ENCODE measurements around the gene CA11.
A peak's percentile ranks its signal among the peaks of the same experiment; 100 is the strongest.
"Not testable (repeated sequence)": the region's sequence is repeated elsewhere in the genome, so short reads cannot be mapped to it uniquely, and the experiment has no call there.

CA11 gene

GRCh38 chr19:48641850-48642249 is 4.1 kb downstream of the CA11 start:
- no peak for DNase-seq (ENCODE audit: low read depth)

- DNase-seq (ENCODE audit: low read depth), result no peak
Observed at GRCh38 chr19:48639483-48640375, 6.3 kb downstream of the CA11 start.

- no peak for DNase-seq (ENCODE audit: low read depth)
Observed at GRCh38 chr19:48638831-48639381, 7.1 kb downstream of the CA11 start.

GRCh38 chr19:48637948-48638830 is 7.8 kb downstream of the CA11 start:
- DNase-seq (ENCODE audit: low read depth), result peak; percentile 94

GRCh38 chr19:48637449-48637947 is 8.5 kb downstream of the CA11 start:
- peak; percentile 98 for DNase-seq (ENCODE audit: low read depth)

- DNase-seq (ENCODE audit: low read depth), result no peak
Observed at GRCh38 chr19:48636859-48637448, 9.0 kb downstream of the CA11 start, which contains the start of gene DBP. DBP (minus strand) TSS chr19:48637379; CDS start chr19:48636994, 385 bp downstream.

GRCh38 chr19:48635966-48636858 is 9.8 kb downstream of the CA11 start:
- no peak for DNase-seq (ENCODE audit: low read depth)

- DNase-seq (ENCODE audit: low read depth), result no peak
Observed at GRCh38 chr19:48635263-48635965, 10.6 kb downstream of the CA11 start.

- peak; percentile 95 for DNase-seq (ENCODE audit: low read depth)
Observed at GRCh38 chr19:48634424-48635262, 11.3 kb downstream of the CA11 start.

- no peak for DNase-seq (ENCODE audit: low read depth)
Observed at GRCh38 chr19:48634036-48634342, 12.0 kb downstream of the CA11 start.

- DNase-seq (ENCODE audit: low read depth), result no peak
Observed at GRCh38 chr19:48633148-48634035, 12.6 kb downstream of the CA11 start.

- no peak for DNase-seq (ENCODE audit: low read depth)
Observed at GRCh38 chr19:48632692-48633147, 13.3 kb downstream of the CA11 start.

GRCh38 chr19:48632286-48632685 is 13.7 kb downstream of the CA11 start:
- not testable (repeated sequence) for DNase-seq (ENCODE audit: low read depth)

GRCh38 chr19:48631225-48631624 is 14.8 kb downstream of the CA11 start:
- DNase-seq (ENCODE audit: low read depth), result no peak

GRCh38 chr19:48630296-48631063 is 15.5 kb downstream of the CA11 start:
- no peak for DNase-seq (ENCODE audit: low read depth)

- DNase-seq (ENCODE audit: low read depth), result no peak
Observed at GRCh38 chr19:48629599-48630295, 16.2 kb downstream of the CA11 start.

GRCh38 chr19:48629297-48629598 is 16.7 kb downstream of the CA11 start:
- DNase-seq (ENCODE audit: low read depth), result no peak
